ENCODE results near the gene MACROD2. TPM values are rescaled to one million over a fixed set of nuclear protein-coding genes. Genes with fewer than 3 reads are reported as not detected.
A peak's percentile ranks its signal among the peaks of the same experiment; 100 is the strongest.
"Not testable (repeated sequence)": the region's sequence is repeated elsewhere in the genome, so short reads cannot be mapped to it uniquely, and the experiment has no call there.

Gene MACROD2
- 1 to 10 TPM; 5.3 to 8.3 (median 8.1) TPM for polyA plus RNA-seq (ENCODE audit: insufficient read depth in 1 of 5, insufficient read length in 5 of 5, low replicate concordance in 1 of 5)
- long read RNA-seq, donor 1, partial matches to known transcripts, result 47 of 47 reads
- long read RNA-seq, donor 1, other reads (novel, unspliced or antisense), result 0 of 47 reads
- long read RNA-seq, donor 2, partial matches to known transcripts, result 0 of 1 reads
- long read RNA-seq, donor 2, other reads (novel, unspliced or antisense), result 0 of 1 reads
- long read RNA-seq, donor 3, result 0 reads
- long read RNA-seq, donor 4, full-length matches to known transcripts, result 2 of 2 reads
- long read RNA-seq, donor 4, partial matches to known transcripts, result 0 of 2 reads
- long read RNA-seq, donor 4, other reads (novel, unspliced or antisense), result 0 of 2 reads
- long read RNA-seq, donor 5, result 0 reads
- long read RNA-seq, donor 6, full-length matches to known transcripts, result 4 of 4 reads
- long read RNA-seq, donor 6, partial matches to known transcripts, result 0 of 4 reads
- long read RNA-seq, donor 6, other reads (novel, unspliced or antisense), result 0 of 4 reads
- long read RNA-seq, donor 7, partial matches to known transcripts, result 7 of 8 reads
- long read RNA-seq, donor 7, other reads (novel, unspliced or antisense), result 0 of 8 reads
- long read RNA-seq, donor 8, full-length matches to known transcripts, result 1 of 1 reads
- long read RNA-seq, donor 8, partial matches to known transcripts, result 0 of 1 reads
- long read RNA-seq, donor 8, other reads (novel, unspliced or antisense), result 0 of 1 reads

GRCh38 chr20:13995086-13995665 is at the start of gene MACROD2:
Gene MACROD2, plus strand, starts transcription at chr20:13995516.
- DNase-seq, result peak; percentile 75 to 77

GRCh38 chr20:13947719-13948118 is 47.6 kb upstream of the MACROD2 start:
- no peak for DNase-seq

- no peak for DNase-seq
Measured at GRCh38 chr20:13953227-13953626, 42.1 kb upstream of the MACROD2 start.

GRCh38 chr20:13960119-13960518 is 35.2 kb upstream of the MACROD2 start:
- no peak for DNase-seq

- no peak for DNase-seq
Measured at GRCh38 chr20:13960525-13960924, 34.8 kb upstream of the MACROD2 start.

- DNase-seq, result no peak
Measured at GRCh38 chr20:13984211-13984610, 11.1 kb upstream of the MACROD2 start.

GRCh38 chr20:13990465-13990864 is 4.9 kb upstream of the MACROD2 start, which contains the start of gene SEL1L2:
Gene SEL1L2, minus strand, starts transcription at chr20:13990614. Its CDS starts 80 bp downstream, at chr20:13990534.
- no peak for DNase-seq

- DNase-seq, result no peak
Measured at GRCh38 chr20:13991311-13991710, 4.0 kb upstream of the MACROD2 start.

GRCh38 chr20:13991955-13992354 is 3.4 kb upstream of the MACROD2 start:
- DNase-seq, result not testable (repeated sequence)

- peak; percentile 18 to 34 for DNase-seq
Measured at GRCh38 chr20:13995841-13996240, 525 bp downstream of the MACROD2 start.

GRCh38 chr20:13996265-13996664 is 949 bp downstream of the MACROD2 start:
- peak in 1 of 2 donors; percentile 14 for DNase-seq

- DNase-seq, result no peak
Measured at GRCh38 chr20:14000917-14001316, 5.6 kb downstream of the MACROD2 start.

- no peak for DNase-seq
Measured at GRCh38 chr20:14005996-14006395, 10.7 kb downstream of the MACROD2 start.

GRCh38 chr20:14009208-14009607 is 13.9 kb downstream of the MACROD2 start:
- no peak for DNase-seq

GRCh38 chr20:14012671-14013070 is 17.4 kb downstream of the MACROD2 start:
- DNase-seq, result no peak

GRCh38 chr20:14030991-14031390 is 35.7 kb downstream of the MACROD2 start:
- no peak for DNase-seq

- no peak for DNase-seq
Measured at GRCh38 chr20:14033310-14033709, 38.0 kb downstream of the MACROD2 start.

GRCh38 chr20:14036567-14036966 is 41.3 kb downstream of the MACROD2 start:
- DNase-seq, result no peak

- not testable (repeated sequence) for DNase-seq
Measured at GRCh38 chr20:14044712-14045276, 49.5 kb downstream of the MACROD2 start.

- DNase-seq, result no peak
Measured at GRCh38 chr20:14046534-14046933, 51.2 kb downstream of the MACROD2 start.

- DNase-seq, result no peak
Measured at GRCh38 chr20:14049111-14049510, 53.8 kb downstream of the MACROD2 start.

GRCh38 chr20:14051454-14051853 is 56.1 kb downstream of the MACROD2 start:
- DNase-seq, result no peak
